ENCODE results near the gene HAUS3.

DNA sequence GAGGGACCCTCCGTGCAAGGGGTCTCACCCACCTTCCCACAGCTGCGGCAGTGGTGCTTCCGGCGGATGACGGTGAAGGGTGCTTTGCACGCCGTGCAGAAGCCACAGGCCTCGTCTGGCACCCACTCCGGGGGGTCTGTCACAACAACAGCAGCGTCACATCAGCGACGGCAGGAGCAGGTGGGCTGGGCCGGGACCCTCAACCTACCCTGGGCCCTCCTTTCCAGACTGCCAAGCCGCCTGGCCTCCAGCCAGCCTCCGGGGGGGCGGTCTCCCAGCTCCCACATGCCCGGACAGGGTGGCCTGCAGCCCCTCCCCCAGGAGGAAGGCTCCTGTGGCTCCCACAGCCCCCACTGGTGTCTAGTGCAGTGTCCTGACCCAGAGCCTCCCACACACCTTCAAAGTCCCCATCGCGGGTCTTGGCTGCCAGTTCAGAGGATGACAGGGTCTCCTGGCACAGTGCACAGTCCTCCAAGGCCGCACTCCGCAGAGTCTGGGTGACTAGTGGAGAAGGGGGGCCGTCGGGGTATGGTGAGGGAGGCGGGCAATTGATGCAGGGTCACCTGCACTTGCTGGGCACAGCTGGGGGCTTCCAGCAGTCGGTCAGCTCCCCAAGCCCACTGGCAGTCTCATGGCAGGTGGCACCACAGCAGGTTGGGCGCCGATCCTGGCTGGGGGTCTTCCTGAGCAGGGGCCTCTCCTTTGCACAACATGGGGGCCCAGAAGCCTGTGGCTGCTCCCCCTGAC lies 29.5 kb upstream of the HAUS3 start:
- no peak for TF ChIP-seq EP300 (IDR thresholded peaks at IDR 0.05; ENCODE audit: borderline replicate concordance in 1 of 2, control insufficient read depth in 1 of 2, low read depth in 2 of 2, low read length in 2 of 2)
- TF ChIP-seq SUZ12 (IDR thresholded peaks at IDR 0.05; ENCODE audit: unreplicated experiment) = no peak
- TF ChIP-seq, protein P1, sequence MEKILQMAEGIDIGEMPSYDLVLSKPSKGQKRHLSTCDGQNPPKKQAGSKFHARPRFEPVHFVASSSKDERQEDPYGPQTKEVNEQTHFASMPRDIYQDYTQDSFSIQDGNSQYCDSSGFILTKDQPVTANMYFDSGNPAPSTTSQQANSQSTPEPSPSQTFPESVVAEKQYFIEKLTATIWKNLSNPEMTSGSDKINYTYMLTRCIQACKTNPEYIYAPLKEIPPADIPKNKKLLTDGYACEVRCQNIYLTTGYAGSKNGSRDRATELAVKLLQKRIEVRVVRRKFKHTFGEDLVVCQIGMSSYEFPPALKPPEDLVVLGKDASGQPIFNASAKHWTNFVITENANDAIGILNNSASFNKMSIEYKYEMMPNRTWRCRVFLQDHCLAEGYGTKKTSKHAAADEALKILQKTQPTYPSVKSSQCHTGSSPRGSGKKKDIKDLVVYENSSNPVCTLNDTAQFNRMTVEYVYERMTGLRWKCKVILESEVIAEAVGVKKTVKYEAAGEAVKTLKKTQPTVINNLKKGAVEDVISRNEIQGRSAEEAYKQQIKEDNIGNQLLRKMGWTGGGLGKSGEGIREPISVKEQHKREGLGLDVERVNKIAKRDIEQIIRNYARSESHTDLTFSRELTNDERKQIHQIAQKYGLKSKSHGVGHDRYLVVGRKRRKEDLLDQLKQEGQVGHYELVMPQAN (conservative IDR thresholded peaks at IDR 0.05) = no peak
- no peak for TF ChIP-seq ETV6 (conservative IDR thresholded peaks at IDR 0.05 in 1 of 2, IDR thresholded peaks at IDR 0.05 in 1 of 2; ENCODE audit: borderline replicate concordance in 1 of 2, low read depth in 1 of 2)
- no peak for TF ChIP-seq ASH2L (IDR thresholded peaks at IDR 0.05; ENCODE audit: borderline replicate concordance, low read depth)
- TF ChIP-seq TAF1 (IDR thresholded peaks at IDR 0.05; ENCODE audit: borderline replicate concordance, low read depth, low read length) = no peak
- no peak for TF ChIP-seq POLR2A (IDR thresholded peaks at IDR 0.05; ENCODE audit: low read depth, low read length)
- no peak for TF ChIP-seq POLR2AphosphoS5 (IDR thresholded peaks at IDR 0.05; ENCODE audit: low read length)
- TF ChIP-seq, protein P2, sequence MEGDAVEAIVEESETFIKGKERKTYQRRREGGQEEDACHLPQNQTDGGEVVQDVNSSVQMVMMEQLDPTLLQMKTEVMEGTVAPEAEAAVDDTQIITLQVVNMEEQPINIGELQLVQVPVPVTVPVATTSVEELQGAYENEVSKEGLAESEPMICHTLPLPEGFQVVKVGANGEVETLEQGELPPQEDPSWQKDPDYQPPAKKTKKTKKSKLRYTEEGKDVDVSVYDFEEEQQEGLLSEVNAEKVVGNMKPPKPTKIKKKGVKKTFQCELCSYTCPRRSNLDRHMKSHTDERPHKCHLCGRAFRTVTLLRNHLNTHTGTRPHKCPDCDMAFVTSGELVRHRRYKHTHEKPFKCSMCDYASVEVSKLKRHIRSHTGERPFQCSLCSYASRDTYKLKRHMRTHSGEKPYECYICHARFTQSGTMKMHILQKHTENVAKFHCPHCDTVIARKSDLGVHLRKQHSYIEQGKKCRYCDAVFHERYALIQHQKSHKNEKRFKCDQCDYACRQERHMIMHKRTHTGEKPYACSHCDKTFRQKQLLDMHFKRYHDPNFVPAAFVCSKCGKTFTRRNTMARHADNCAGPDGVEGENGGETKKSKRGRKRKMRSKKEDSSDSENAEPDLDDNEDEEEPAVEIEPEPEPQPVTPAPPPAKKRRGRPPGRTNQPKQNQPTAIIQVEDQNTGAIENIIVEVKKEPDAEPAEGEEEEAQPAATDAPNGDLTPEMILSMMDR (IDR thresholded peaks at IDR 0.05 in 2 of 3, conservative IDR thresholded peaks at IDR 0.05 in 1 of 3; ENCODE audit: control insufficient read depth in 2 of 3, extremely low read depth in 1 of 3, insufficient read depth in 1 of 3, low read depth in 3 of 3, low read length in 3 of 3) = no peak
- TF ChIP-seq YY1 (IDR thresholded peaks at IDR 0.05; ENCODE audit: low read depth, low read length) = no peak

Measured in GM12878 (cell line).